CD4-positive, alpha-beta T cell treated with Interleukin-15 for 1 hour (primary cell): Measurements from ENCODE around the gene DYTN.

Experiments used
- DNase-seq: peaks from one replicate; pipeline ENCODE4 v3.0.0-alpha.2; 2020

Gene DYTN

GRCh38 chr2:206611191-206611590, 107.0 kb downstream of the DYTN start:
- no peak for DNase-seq

GRCh38 chr2:206610451-206610850, 107.7 kb downstream of the DYTN start:
- DNase-seq, result no peak

- DNase-seq, result no peak
Observed at GRCh38 chr2:206603243-206603642, 115.0 kb downstream of the DYTN start.
